Medulla oblongata (tissue), 1 donor: Measurements from ENCODE around the gene PABPC5.
A peak's percentile ranks its signal among the peaks of the same experiment; 100 is the strongest.

Experiments used
- DNase-seq: peaks from one replicate; pipeline ENCODE4 v3.0.0-alpha.2; 2015; ENCODE audit errors: extremely low spot score

Gene PABPC5

DNA sequence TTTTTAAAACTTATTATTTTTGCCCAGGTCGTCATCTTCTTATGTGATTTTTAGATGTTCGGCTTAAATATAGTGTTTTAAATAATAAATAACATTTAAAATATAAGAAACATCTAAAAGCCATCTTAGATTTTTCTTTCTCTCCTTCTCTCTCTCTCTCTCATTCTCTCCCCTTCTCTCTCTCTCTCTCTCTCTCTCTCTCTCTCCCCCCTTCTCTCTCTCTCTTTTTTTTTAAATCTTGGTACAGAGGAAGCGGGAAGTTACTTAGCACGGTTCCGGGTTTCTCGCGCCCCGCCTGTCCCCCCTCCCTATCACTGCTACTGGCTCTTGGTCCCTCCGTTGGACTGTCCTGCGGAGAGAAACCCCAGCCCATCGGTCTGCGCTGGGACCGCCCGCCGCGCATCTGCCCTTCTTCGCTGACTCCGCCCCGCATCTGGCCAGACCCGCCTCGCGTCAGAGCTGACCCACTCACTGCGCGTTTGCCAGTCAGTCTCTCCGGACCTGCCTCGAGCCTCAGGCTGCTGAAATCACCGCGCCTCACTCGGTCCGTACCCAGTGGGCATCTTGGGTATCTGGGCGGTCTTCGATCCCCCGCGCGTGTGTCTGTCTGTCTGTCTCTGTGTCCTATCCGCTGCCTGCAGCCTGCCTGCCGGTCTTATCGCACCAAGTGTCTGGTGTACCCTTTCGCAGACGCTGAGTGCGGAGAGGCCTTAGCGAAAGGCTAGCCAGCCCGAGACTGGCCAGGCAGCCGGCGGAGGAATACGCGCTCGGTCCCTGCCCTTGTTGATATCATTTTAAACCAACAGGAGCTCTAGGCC is at the start of gene PABPC5:
Gene PABPC5 (plus strand): TSS at position 489 of the 818 bp plus-strand sequence. CDS start 739 bp downstream, outside the sequence.
- peak; percentile 70 for DNase-seq

DNA sequence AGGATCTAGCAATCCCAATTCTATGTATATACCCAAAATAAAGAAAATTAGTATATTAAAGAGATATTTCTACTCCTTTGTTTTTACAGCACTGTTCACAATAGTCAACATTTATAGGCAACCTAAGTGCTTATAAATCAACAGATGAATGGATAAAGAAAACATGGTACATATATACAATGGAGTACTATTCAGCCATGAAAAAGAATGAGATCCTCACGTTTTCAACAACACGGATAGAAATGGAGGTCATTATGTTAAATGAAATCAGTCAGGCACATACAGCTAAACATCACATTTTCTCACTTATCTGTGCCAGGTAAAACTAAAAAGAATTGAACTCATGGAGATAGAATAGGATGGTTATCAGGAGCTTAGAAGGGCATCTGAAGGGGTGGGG is 45.6 kb upstream of the PABPC5 start:
- no peak for DNase-seq

DNA sequence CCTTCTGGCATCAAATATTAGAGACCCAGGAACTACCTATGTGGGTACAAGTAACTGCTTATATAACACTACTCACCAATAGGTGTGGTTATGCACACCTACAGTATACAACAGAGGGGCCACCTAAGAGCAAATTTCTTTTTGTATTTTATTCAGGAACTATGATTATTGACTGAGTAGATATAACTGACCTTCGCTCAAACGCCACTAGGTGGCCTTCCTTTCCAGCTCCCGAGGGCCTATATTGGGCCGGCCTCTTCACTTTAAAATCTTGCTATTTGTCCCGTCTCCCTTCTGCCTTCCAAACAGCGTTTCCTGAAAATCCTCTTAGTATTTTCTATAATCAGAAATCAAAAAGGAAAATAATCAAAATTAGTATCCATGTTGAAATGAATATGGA is 19.9 kb upstream of the PABPC5 start:
- DNase-seq = peak; percentile 3

DNA sequence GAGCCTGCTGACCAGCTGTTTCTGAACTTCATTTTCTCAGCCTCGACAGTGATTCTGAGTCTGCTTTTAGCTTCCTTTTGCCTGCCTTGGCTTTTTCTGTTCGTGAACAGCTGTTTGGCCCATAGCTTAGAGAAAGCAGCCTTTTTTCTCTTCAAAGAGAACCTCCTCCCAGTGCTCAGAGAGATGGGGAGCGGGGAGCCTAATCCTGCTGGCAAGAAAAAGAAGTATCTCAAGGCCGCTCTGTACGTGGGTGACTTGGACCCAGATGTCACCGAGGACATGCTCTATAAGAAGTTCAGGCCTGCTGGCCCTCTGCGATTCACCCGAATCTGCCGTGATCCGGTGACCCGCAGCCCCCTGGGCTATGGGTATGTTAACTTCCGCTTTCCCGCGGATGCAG is 756 bp downstream of the PABPC5 start:
- peak; percentile 4 for DNase-seq
